G401 (cell line): ENCODE results near the gene TBC1D3. TPM values are rescaled to one million over a fixed set of nuclear protein-coding genes. Genes with fewer than 3 reads are reported as not detected.
"Not testable (repeated sequence)": the region's sequence is repeated elsewhere in the genome, so short reads cannot be mapped to it uniquely, and the experiment has no call there.

Experiments used
- DNase-seq: peaks from one replicate; pipeline ENCODE4 v3.0.0-alpha.2; 2015; ENCODE audit warnings: low spot score
- in situ Hi-C: cut with HindIII; loops from 2 replicates; pipeline ENCODE4 v1.10.0; 2016; ENCODE audit warnings: low sequenced_read_pairs, mixed read lengths
- total RNA-seq: library from RNA; depleted of rRNA; stranded (reverse); fragments of >200 nt; shearing (Covaris generic); gene quantifications from 2 replicates; pipeline ENCODE4 v1.2.3, GENCODE V29; 2014; rRNA removed

TBC1D3 gene
- total RNA-seq: not detected in 2 replicates

DNA sequence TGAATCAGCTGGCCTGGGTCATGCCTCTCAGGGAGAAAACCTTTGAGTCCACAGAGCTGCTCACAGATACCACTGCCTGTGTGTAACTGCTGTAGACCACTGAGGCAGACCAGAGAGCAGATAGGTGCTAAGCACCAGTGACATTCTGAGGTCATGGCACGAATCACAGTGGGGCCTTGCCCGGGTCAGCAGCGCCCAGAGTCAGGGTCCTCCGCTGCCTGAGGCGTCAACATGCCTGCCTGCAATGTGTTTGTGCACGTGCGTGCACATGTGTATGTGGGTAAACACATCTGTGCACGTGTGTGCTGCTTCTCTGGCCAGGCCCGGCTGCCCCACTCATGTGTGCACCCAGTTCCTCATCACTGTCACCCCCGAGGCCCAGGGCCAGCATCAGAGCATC, at the start of gene TBC1D3:
Gene TBC1D3 (minus strand): TSS at position 101 of the 400 bp plus-strand sequence. CDS start 1,526 bp downstream, outside the sequence.
- DNase-seq, in situ Hi-C loops: not testable (repeated sequence)

DNA sequence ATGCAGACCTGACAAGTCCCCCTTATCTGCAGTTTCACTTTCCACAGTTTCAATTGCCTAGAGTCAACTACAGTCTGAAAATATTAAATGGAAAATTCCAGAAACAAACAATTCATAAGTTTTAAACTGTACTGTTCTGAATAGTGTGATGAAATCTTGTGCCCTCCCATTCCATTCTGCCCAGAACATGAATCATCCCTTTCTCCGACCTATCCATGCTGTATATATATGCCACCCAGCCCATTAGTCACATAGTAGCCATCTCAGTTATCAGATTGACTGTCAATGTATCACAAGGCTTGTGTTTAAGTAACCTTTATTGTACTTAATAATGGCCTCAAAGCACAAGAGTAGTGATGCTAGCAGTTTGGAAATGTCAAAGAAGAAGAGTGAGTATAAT, 40.4 kb upstream of the TBC1D3 start:
- DNase-seq, in situ Hi-C loops: not testable (repeated sequence)

DNA sequence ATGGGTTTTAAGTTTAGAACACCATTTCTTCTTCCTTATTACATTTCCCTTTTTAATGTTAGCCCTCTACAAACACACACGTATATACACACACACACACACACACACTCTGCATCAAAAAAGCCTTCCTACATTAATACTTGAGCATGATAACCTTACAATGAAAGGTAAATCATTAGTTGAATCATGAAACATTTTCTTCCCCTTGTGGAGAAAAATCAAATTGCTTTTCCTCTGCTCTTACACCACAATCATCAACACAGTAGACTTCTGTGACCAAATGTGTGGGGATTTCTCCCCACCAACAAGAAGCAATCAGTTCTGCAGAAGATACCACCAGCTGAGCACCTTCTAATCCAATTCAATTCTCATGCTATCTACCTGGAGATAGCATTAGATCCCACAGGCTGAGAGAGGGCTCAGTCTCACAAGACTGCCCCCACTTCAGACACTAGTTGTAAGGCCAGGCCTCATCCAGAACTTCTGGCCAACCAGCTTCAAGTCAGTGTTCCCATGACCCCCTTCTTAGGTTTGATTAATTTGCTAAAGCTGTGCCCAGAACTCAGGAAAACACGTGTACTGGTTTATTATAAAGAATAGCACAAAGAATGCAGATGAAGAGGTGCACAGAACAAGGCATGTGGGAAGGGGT, 33.6 kb upstream of the TBC1D3 start:
- not testable (repeated sequence) for DNase-seq

DNA sequence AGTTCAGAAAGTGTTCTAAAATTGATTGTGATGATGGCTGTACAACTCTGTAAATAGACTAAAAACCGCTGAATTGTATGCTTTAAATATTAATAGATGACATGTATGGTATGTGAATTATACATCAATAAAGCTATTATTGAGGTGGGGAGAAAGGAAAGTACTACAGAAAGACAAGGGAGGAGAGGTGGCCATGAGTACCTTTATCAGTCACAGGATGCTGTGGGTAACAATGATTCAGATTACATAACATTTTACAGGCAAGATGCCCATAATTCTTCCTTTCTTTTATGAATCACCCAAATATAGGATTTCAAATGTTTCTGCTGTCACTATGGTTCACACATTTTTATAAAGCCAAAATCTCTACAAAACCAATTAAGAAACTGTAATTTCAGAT, 28.5 kb upstream of the TBC1D3 start:
- DNase-seq, in situ Hi-C loops: not testable (repeated sequence)

More for the DNA sequence above, 33.6 kb upstream of the TBC1D3 start:
- in situ Hi-C loops: not testable (repeated sequence)

DNA sequence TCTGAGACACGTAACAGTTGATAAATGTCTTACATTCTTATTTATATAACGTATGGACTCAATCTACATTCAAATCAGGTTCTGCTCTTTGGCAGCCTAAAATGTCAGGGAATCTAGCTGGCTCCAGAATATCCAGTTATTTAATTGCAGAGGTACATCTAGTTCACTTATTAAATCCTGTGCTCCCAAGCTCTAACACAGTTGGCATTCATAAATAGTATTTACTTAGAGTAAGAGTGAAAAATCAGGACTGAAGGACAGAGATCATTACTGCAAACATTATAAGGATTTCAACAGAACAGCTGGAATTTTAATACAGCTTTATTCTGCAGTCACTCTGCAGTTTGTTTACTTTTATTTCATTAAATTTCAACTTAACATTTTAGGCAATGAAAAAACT, 7.9 kb upstream of the TBC1D3 start:
- DNase-seq, in situ Hi-C loops: not testable (repeated sequence)

DNA sequence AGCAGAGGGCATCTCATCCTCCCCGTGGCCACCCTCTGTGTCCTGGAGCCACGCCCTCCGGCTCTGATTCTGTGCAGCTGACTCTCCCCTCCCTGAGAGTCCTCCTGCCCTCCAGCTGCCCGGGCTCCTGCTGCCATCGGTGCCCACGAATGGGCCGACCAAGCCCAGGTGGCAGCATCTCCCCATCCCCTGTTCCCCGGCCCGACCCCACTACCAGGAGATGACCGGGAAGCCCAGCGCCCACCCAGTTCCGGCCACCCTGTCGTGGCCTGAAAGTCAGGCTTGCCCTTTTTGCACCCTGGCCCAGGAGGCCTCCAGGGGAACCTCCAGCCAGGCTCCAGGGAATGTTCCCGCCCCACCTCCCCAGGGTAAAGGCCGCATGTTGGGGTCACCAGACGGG, 57.5 kb downstream of the TBC1D3 start:
- DNase-seq, in situ Hi-C loops: not testable (repeated sequence)

Other genes starting within 250 kb of the TBC1D3 start
- 0.55 and 1.6 TPM in 2 replicates for gene TBC1D3L, start 203.5 kb downstream of the TBC1D3 start, total RNA-seq
- not detected in 2 replicates for gene TBC1D3D, start 188.6 kb downstream of the TBC1D3 start, total RNA-seq
- gene TBC1D3C, start 123.9 kb downstream of the TBC1D3 start, total RNA-seq: 0.98 and 1.7 TPM in 2 replicates
- not detected in 2 replicates for gene TBC1D3E, start 64.6 kb downstream of the TBC1D3 start, total RNA-seq
- gene MRPL45, start 104.6 kb upstream of the TBC1D3 start, total RNA-seq: 81.2 and 90.6 TPM in 2 replicates
- gene GPR179, start 151.4 kb upstream of the TBC1D3 start, total RNA-seq: not detected in 2 replicates
- gene SOCS7, start 159.3 kb upstream of the TBC1D3 start, total RNA-seq: 12.7 and 14.9 TPM in 2 replicates
- 2.4 and 6.4 TPM in 2 replicates for gene ARHGAP23, start 235.9 kb upstream of the TBC1D3 start, total RNA-seq